HG03139 (cell line): Measurements from ENCODE around the gene ENTPD1.
A peak's percentile ranks its signal among the peaks of the same experiment; 100 is the strongest.
"Not testable (repeated sequence)": the region's sequence is repeated elsewhere in the genome, so short reads cannot be mapped to it uniquely, and the experiment has no call there.

Experiments used
- ATAC-seq: cut with Tn5 transposase; IDR thresholded peaks from one replicate; pipeline ENCODE4 v1.9.1; 2021; ENCODE audit not compliant: unreplicated experiment

Gene ENTPD1

DNA sequence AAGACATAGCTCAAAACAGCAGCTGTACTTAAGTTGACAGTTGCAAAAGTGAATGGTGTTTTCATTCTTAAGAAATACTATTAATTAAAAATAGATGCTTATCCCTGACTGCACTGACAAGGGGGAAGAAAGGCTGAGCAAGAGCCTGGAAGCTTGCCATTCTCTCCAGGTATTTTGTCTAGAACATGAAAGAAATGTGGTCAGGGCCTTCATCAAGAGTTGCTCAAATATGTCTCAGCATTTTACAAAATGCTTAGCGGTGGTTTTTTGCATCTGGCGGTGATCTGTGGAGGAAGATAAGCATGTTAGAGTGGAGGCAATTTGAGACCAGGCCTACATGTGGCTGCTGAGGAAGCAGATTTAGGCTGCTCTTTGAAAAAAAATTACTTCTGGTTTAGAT lies 105.4 kb downstream of the ENTPD1 start:
- no peak for ATAC-seq

DNA sequence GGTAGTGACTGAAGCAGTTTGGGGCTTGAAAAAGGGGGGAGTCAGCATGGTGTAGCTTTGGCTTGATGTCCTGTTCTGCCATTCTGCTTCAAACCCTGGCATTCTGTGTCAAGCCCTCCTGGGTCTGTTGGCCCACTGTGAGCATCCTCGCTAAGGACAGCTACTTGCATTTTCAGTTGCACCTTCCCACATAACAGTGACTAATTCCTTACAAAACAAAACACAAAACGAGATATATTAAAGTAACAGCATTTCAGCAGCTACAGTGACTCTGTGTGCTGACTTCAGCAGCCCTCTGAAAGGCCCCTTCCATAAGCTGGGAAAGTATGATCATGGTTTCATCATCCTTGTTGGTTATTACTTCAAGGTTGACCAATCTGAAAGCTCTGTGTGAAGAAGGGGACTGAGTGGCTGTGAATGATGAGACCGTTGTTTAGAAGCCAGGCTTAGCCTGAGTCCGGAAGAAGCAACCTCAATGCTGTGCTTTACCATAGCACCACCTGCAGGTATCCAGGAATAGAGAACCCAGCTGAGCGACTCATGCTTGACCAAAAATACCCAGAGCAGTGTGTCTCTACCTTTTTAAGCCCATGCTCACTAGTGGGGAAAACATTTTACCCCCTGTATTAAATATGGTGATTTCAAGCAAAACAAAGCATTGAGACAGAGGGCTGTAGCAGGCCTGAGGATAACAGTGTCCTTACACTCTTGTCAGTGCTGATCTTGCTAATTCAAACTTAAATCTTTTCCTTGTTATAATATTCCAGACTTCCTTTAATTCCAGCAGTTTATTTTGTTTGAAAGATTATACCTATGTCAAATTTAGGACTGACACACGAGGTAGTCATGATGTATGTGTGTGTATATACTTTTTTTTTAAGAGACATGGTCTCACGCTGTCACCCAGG lies 109.2 kb downstream of the ENTPD1 start:
- peak; percentile 74 for ATAC-seq

DNA sequence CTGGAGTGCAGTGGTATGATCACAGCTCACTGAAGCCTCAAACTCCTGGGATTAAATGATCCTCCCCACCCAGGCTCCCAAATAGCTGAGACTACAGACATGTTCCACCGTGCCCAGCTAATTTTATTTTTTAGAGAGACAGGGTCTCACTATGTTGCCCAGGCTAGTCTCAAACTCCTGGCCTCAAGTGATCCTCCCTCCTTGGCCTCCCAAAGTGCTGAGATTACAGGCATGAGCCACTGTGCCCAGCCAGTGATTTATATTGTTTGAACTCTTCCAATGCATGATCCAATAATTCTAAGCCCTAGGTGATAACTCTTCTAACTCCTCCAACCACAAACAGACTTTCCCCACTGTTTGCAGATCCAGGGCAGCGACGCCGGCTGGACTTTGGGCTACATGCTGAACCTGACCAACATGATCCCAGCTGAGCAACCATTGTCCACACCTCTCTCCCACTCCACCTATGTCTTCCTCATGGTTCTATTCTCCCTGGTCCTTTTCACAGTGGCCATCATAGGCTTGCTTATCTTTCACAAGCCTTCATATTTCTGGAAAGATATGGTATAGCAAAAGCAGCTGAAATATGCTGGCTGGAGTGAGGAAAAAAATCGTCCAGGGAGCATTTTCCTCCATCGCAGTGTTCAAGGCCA lies 110.0 kb downstream of the ENTPD1 start:
- ATAC-seq = no peak

DNA sequence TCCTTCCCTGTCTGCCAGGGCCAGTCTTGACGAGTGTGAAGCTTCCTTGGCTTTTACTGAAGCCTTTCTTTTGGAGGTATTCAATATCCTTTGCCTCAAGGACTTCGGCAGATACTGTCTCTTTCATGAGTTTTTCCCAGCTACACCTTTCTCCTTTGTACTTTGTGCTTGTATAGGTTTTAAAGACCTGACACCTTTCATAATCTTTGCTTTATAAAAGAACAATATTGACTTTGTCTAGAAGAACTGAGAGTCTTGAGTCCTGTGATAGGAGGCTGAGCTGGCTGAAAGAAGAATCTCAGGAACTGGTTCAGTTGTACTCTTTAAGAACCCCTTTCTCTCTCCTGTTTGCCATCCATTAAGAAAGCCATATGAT lies 110.5 kb downstream of the ENTPD1 start:
- no peak for ATAC-seq

DNA sequence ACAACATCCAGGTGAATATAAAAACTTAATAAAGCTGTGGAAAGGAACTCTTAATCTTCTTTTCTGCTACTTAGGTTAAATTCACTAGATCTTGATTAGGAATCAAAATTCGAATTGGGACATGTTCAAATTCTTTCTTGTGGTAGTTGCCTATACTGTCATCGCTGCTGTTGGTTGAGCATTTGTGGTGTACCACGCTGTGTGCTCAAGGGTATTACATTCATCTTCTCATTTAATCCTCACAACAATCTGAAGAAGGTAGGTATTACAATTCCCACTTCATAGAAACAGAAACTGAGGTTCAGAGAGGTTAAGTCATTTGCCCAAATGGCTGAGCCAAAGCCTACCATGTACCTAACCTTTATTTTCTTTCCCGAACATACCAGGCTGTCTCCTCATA lies 111.9 kb downstream of the ENTPD1 start:
- no peak for ATAC-seq

DNA sequence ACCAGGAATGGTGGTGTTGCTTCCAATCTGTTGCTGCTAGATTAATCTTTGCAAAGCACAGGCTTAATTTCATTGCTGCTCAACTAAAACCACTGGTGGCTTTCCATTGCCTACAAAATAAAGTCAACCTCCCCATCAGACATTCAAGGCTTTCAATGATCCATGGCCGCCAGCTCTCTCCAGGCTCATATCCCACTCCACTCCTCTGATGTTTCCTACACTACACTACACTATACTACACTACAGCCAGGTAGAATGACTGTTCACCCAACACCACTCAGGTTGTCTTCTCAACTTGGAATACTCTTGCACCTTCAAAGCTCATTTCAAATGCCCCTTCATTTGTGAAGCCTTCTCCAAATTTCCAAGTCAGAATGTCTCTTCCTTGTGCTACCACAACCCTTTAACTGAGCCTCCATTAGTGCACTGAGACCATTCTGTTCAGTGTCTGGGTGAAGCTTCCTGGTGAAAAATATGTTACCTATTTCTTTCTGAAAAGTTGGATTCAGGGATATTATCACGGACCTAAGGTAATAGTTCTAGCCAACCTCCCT lies 116.3 kb downstream of the ENTPD1 start:
- ATAC-seq = no peak

DNA sequence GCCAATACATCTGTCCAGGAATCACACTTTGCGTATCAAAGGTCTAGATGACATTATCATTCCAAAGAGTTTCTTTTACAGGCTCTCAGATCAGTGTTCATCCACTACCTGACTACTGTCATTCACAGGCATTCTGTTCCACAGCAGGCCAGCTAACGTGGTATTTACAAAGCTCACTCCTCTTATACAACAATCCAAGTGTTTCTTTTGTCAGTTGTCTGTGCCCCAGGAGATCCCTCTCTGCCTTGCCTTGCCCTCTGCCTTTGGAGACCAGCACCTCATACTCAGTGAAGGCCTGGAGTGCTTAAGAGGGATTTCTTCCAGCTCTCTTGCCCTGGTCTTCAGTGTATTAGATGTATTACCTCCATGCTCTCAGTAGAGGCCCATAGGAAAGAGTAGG lies 117.2 kb downstream of the ENTPD1 start:
- no peak for ATAC-seq

DNA sequence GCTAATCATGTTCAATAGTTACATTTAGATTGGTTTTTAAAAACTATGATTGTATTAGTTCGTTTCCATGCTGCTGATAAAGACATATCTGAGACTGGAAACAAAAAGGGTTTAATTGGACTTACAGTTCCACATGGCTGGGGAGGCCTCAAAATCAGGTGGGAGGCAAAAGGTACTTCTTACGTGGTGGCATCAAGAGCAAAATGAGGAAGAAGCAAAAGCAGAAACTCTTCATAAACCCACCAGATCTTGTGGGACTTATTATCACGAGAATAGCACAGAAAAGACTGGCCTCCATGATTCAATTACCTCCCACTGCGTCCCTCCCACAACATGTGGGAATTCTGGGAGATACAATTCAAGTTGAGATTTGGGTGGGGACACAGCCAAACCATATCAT lies 117.7 kb downstream of the ENTPD1 start:
- ATAC-seq = no peak

DNA sequence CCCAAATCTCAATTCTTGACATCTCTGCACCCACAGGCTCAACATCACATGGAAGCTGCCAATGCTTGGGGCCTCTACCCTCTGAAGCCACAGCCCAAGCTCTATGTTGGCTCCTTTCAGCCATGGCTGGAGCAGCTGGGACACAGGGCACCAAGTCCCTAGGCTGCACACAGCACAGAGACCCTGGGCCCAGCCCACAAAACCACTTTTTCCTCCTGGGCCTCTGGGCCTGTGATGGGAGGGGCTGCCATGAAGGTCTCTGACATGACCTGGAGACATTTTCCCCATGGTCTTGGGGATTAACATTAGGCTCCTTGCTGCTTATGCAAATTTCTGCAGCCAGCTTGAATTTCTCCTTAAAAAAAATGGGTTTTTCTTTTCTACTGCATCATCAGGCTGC lies 118.8 kb downstream of the ENTPD1 start:
- ATAC-seq = not testable (repeated sequence)

DNA sequence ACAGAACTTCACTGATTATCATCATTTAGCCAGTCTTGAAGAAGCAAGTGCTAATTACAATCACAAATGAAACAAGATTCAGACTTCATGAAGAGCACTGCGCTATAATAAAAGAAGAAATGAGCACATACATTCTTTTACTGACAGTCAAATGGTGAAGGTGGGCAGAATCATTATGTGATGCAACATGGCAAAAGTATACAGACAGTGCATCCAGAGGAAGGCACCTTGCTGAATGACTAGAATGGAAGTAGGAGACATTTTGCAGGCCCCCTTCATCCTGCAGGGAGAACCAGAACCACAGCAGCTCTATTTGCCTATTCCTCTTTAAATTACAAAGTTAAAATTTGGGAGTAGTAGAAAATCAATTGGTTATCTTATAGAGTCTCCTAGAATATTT lies 120.8 kb downstream of the ENTPD1 start:
- no peak for ATAC-seq

DNA sequence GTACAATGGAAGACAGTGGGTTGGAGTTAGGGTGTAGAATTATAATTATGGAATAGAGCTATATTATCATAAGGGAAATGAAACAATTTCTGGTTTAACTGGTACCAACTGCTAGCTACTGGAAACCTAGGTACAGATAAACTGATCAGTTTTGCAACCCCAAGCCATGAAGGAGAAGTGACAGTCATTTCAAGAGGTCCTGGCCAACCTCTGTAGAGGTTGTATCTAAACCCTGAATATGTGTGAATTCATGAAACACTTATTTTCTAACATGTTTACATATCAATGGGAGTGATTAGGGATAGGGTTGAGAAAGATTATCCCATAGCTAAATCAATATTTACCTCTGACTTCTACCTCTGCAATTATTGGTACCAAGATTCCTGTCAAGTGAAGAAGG lies 121.9 kb downstream of the ENTPD1 start:
- no peak for ATAC-seq

DNA sequence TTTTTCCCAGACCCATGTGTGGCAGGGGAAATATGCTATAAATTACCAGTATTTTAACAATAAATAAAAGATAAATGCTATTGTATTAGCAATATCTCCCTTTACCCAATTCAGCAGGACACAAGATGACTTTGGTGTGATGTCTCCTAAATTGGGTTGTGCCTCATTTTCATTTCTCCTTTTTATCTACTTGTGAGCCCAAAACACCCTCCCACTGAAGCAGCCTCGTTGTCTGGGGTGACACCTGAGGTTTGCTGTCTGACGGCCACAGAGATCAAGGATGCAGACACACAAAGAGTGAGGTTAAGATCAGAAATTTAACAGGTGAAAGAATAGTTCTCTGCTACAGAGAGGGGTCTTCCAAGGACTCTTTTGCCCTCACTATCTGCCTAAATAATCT lies 124.7 kb downstream of the ENTPD1 start:
- ATAC-seq = no peak

DNA sequence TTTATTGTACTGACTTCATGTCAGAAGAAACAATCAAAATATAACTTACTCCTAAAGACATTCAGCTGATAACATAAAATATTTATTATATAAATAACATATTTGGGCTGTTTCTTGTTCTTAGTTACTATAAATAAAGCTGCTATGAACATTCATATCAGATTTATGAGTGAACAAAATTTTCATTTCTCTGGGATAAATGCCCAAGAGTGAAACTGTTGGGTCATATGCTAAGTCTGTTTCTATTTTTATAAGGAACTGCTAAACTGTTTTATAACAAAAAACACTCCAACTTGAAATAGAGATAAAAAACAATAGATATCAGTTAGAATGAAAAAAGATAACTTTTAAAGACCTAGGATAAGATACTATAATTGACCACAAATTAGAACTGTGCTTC lies 125.4 kb downstream of the ENTPD1 start:
- no peak for ATAC-seq

DNA sequence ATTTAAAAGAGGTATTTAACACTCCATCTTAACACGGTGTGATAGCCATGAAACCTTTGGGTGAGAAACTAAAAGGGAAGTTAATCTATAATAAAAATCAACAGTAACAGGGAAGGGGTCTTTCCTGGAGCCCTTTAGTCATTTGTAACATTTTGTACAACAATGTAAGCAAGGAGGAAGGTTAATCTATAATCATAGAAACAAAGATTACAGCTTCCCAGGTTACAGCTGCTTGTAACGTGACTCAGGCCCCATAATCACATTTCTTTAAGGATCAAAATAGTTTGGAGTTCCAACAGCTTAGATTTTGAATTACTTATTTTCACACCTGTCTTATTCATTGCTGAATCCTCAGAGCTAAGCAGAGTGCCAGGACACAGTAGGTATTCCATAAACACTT lies 133.9 kb downstream of the ENTPD1 start:
- no peak for ATAC-seq

DNA sequence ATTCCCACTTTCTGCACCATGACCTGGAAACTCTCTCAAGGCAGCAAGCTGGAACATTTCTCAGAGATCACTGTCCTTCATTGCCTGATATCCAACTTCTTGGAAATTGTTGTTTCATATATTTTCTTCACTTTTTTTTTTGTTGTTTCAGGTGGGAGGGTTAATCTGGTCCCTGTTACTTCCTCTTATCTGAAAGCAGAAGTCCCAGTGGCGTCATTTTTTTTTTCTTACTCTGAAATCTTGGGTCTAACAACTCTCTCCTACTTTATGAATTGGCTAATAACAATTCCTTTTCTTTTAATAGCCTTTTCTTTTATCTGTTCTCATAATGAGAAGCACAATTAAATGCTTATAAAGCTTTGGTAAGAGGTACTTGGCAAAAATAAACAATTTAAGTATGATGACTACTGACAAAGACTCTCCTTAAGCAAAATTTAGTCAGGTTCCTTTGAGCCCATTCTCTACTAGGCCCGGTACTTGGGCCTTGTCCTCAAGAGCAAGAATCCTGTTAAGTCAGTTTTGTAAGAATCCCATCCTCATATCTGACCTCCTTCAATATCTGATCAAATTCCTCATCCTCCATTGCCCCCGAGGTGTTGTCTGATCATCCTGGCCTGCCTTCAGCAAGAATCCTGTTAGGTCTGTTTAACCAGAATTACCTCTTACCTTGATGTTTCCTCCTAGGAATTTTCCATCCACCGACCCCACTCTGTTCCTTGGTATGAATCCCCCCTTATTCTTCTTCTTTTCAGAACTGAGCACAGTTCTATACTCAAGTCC lies 140.3 kb downstream of the ENTPD1 start:
- no peak for ATAC-seq

DNA sequence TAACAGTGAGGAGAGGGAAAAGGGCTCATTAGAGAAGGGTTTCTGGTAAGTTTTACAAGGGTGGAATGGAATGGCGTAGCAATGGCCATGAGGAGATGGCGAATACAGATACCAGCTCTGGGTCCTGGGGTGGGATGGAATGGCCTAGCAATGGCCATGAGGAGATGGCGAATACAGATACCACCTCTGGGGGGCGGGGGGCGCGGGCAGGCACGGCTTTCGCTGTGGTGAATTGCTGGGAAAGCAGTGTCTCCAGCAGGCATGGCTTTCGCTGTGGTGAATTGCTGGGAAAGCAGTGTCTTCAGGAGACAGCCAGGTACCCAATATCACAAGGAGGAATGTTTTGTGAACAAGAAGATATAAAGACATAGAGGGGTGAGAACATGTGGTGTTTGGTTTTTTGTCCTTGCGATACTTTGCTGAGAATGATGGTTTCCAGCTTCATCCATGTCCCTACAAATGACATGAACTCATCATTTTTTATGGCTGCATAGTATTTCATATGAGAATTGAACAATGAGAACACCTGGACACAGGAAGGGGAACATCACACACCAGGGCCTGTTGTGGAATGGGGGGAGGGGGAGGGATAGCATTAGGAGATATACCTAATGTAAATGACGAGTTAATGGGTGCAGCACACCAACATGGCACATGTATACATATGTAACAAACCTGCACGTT lies 150.1 kb downstream of the ENTPD1 start:
- ATAC-seq = not testable (repeated sequence)

DNA sequence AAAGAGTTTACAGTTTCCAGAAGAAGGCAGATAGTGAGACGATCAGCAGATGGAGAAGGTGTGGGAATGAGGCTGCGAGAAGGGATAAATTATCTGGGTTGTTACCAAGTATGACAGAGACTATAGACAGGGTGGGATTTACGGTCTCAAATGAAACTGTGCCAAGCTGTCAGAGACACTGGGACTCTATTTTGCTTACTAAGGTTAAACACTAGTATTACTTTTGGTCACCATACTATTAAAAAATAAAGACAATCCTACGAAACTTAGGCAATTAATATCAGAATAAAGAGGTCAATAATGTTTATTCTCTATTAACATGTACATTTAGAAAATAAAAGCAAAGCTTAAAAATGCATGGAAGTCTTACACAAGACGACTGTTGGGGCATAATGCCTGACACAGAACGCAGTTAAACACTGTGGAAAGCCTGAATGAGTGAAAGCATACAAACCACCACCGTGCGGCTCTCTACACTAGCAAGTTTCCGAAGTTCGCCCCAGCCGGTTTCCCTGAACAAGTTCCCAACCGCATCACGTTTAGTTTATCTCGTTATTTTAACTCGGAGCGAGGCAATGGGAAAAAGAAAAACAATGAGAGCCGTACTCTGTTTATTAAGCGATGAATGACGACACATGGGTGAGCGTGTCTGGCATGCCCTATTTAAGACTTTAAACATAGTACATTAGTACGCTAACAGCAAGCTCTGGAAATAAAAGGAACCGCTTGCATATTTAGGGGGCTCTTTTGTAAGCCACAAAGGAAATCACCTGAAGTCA lies 150.9 kb downstream of the ENTPD1 start:
- peak; percentile 20 for ATAC-seq

DNA sequence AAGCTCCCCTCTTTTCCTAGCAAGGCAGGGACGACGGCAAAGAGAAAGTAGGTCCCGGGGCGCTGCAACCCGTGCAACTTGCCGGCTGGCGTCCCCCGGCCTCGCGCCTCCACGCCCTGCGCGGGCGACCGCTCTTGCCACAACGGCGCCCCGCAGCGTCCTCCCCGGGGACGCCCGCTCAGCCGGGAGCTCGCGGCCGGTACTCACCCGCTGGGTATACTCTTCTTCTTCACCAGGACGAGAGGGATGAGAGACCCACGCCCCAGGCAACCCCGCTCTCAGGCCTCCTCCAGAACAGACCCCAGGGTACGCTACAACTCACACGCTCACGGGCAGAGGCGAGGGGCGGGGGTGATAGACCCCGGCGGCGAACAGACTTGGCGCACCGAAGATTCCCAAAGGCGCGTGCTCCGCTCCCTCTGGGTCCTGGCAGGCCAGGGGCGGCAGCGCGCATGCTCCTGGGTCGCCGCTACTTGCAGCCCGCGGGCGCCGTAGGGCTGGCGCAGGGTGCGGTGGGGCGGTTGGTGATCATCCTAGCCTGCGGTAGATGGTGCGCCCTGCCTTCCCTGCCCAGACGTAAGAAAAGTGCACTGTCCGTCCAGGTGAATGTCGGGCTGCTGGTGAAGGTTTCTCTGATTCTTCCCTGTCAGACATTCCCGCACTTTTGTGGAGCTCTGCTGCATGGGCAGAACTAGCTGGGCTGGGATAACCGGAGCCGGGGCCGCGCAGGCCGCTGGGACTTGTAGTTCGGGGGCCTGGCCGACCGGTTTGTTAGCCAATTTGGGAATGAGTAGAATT lies 151.7 kb downstream of the ENTPD1 start, which contains the start of gene CC2D2B:
CC2D2B (plus strand) TSS at position 520 of the 798 bp plus-strand sequence. CDS start 3,349 bp downstream, outside the sequence.
- ATAC-seq = peak; percentile 81

DNA sequence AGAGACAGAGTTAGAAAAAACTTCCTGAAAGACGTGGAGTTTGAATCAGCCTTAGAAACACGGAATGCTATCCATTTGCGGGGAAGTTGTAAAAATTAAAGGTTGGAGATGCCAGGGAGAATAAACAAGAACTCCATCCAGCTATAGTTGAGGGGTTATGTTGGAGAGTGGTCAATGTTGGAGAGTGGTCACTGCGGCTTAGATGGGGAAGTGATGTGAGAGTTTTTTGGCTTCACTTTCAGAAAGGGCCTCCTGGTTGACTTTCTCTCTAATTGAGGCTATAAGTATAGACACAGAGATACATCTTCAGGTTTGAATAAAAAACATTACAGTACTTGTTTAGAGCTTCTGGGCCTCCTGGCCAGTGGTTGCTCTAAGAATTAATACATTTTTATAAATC lies 152.5 kb downstream of the ENTPD1 start:
- no peak for ATAC-seq
